Endodermal cell (in vitro differentiated cells): Measurements from ENCODE around the gene CDK5RAP3. TPM values are rescaled to one million over a fixed set of nuclear protein-coding genes. Genes with fewer than 3 reads are reported as not detected.

ENCODE experiments used
- DNase-seq: peaks from one replicate; pipeline ENCODE4 v3.0.0-alpha.2; 2017
- H3K27ac ChIP-seq: 2 replicates; pipeline ENCODE4 v1.5.1; 2013; ENCODE audit warnings: mild to moderate bottlenecking, low read depth, low read length, moderate library complexity
- H3K27me3 ChIP-seq: 2 replicates; pipeline ENCODE4 v1.6.1; 2013; ENCODE audit warnings: mild to moderate bottlenecking, low read length, moderate library complexity; ENCODE audit not compliant: insufficient read depth, control insufficient read depth, poor library complexity, severe bottlenecking
- H3K36me3 ChIP-seq: 2 replicates; pipeline ENCODE4 v1.7.0; 2013; ENCODE audit warnings: mild to moderate bottlenecking, low read length, moderate library complexity; ENCODE audit not compliant: control insufficient read depth, insufficient read depth
- H3K4me1 ChIP-seq: one replicate; pipeline ENCODE4 v1.7.0; 2013; ENCODE audit warnings: low read length; ENCODE audit not compliant: control insufficient read depth, insufficient read depth
- H3K4me3 ChIP-seq: 2 replicates; pipeline ENCODE4 v1.5.1; 2013; ENCODE audit warnings: mild to moderate bottlenecking, low read length, moderate library complexity
- H3K9ac ChIP-seq: 2 replicates; pipeline ENCODE4 v1.6.1; 2013; ENCODE audit warnings: mild to moderate bottlenecking, low read length, moderate library complexity; ENCODE audit not compliant: poor library complexity, severe bottlenecking; ENCODE audit errors: extremely low read depth
- H3K9me3 ChIP-seq: 2 replicates; pipeline ENCODE4 v1.6.1; 2013; ENCODE audit warnings: mild to moderate bottlenecking, low read length, moderate library complexity; ENCODE audit not compliant: control insufficient read depth
- H3K27ac Mint-ChIP-seq: 2 replicates; pipeline ENCODE4 v1.8.0; 2020; ENCODE audit warnings: mixed read lengths
- H3K27me3 Mint-ChIP-seq: 2 replicates; pipeline ENCODE4 v1.8.0; 2021; ENCODE audit warnings: mild to moderate bottlenecking, mixed read lengths; ENCODE audit not compliant: insufficient read depth
- H3K36me3 Mint-ChIP-seq: 2 replicates; pipeline ENCODE4 v1.8.0; 2020; ENCODE audit warnings: low read depth, mixed read lengths
- H3K4me1 Mint-ChIP-seq: 2 replicates; pipeline ENCODE4 v1.8.0; 2020; ENCODE audit warnings: mixed read lengths
- H3K4me3 Mint-ChIP-seq: 2 replicates; pipeline ENCODE4 v1.8.0; 2020; ENCODE audit warnings: mild to moderate bottlenecking, moderate library complexity, mixed read lengths
- H3K9me3 Mint-ChIP-seq: 2 replicates; pipeline ENCODE4 v1.8.0; 2020; ENCODE audit warnings: mild to moderate bottlenecking, mixed read lengths
- WGBS, 2 experiments: methylation state at CpG; one replicate each; pipeline versions ENCODE4 v1.1.5 to v1.1.7; 2013; ENCODE audit warnings: missing lambda C conversion rate in 2 of 2, mixed read lengths in 1 of 2; ENCODE audit not compliant: insufficient coverage in 1 of 2, insufficient read length in 1 of 2; 5-methylcytosine and 5-hydroxymethylcytosine counted together
- total RNA-seq, 2 donors: library from RNA; stranded (reverse); fragmentation: NEBNext Ultra II Directional in 1 of 2; extraction: Animal tissue kit (Norgen Biotek cat#: 25700) in 1 of 2; gene quantifications; 2 replicates in 1 of 2; 3 replicates in 1 of 2; pipeline ENCODE4 v1.2.1, GENCODE V29; 2021
- TF ChIP-seq, protein P1 (sequence below): fragments of 200-600 bp; sonication (generic); conservative IDR thresholded peaks from 2 replicates; pipeline ENCODE4 v1.5.0; 2021; ENCODE audit warnings: antibody characterized with exemption, mild to moderate bottlenecking

The CDK5RAP3 gene
- total RNA-seq, 2 donors from 2014 or later = 171 to 198 TPM

- Histone ChIP-seq H3K4me1 (no peaks in the 10 kb centered on the region), H3K9ac (no peak overlapping the region), H3K27ac (no peak overlapping the region), H3K4me3 (no peak overlapping the region), H3K9me3 (no peaks in the 10 kb centered on the region), H3K27me3 (no peaks in the 10 kb centered on the region), H3K36me3 (peaks cover 14% of the 10 kb centered on the region)
- Mint-ChIP-seq H3K27ac (peak overlapping the region; percentile 12), H3K4me1 (peaks cover 5% of the 10 kb centered on the region), H3K9me3 (no peaks in the 10 kb centered on the region), H3K27me3 (no peaks in the 10 kb centered on the region), H3K36me3 (peaks cover 1% of the 10 kb centered on the region), H3K4me3 (no peak overlapping the region)
- 77 to 100% methylated on average over 2 to 5 of the region's 5 CpGs for WGBS, 2 experiments
- TF ChIP-seq, protein P1, sequence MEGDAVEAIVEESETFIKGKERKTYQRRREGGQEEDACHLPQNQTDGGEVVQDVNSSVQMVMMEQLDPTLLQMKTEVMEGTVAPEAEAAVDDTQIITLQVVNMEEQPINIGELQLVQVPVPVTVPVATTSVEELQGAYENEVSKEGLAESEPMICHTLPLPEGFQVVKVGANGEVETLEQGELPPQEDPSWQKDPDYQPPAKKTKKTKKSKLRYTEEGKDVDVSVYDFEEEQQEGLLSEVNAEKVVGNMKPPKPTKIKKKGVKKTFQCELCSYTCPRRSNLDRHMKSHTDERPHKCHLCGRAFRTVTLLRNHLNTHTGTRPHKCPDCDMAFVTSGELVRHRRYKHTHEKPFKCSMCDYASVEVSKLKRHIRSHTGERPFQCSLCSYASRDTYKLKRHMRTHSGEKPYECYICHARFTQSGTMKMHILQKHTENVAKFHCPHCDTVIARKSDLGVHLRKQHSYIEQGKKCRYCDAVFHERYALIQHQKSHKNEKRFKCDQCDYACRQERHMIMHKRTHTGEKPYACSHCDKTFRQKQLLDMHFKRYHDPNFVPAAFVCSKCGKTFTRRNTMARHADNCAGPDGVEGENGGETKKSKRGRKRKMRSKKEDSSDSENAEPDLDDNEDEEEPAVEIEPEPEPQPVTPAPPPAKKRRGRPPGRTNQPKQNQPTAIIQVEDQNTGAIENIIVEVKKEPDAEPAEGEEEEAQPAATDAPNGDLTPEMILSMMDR = no peak
- no peak for DNase-seq
Measured at GRCh38 chr17:47948706-47949196, 22.2 kb upstream of the CDK5RAP3 start.

DNA sequence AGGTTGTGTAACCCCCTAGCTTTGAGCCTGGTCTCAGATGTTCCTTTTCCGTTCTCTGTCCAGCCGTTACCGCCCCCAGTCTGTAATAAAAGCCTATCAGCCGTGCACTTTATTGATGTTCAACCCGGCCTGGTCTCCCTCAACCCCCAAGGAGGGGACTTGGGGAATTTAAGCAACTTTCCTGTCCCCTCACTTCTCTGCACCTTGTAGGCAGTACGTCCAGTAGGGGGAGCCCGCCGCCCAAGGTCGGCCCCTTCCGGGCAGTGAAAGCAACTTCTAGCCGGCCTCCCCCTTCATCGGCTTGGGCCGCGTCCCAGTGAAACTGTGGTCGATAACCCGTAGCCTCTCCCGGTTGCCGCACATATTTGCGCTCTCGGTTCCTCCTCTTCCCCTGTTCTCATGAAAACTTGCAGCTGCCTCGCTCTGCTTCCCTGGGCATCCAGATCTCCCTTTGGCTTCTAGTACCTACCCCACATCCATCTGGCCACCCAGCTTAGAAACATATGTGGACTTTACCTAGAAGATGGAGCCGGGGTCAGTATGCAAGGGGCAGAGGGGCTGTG, 21.6 kb upstream of the CDK5RAP3 start:
- Mint-ChIP-seq H3K27me3 (no peaks in the 10 kb centered on the region), H3K4me1 (peaks cover 5% of the 10 kb centered on the region), H3K27ac (peak overlapping the region; percentile 12), H3K9me3 (no peaks in the 10 kb centered on the region), H3K4me3 (no peak overlapping the region), H3K36me3 (peaks cover 1% of the 10 kb centered on the region)
- peak overlapping the region; percentile 64 for H3K4me3 ChIP-seq
- DNase-seq = peak; percentile 99
- no peaks in the 10 kb centered on the region for H3K27me3 ChIP-seq
- H3K9ac ChIP-seq = no peak overlapping the region
- 3 to 10% methylated on average over 10 to 22 of the region's 22 CpGs for WGBS, 2 experiments
- TF ChIP-seq, protein P1 = peak; percentile 96
- H3K4me1 ChIP-seq = no peaks in the 10 kb centered on the region
- H3K9me3 ChIP-seq = no peaks in the 10 kb centered on the region
- peaks cover 14% of the 10 kb centered on the region for H3K36me3 ChIP-seq
- no peak overlapping the region for H3K27ac ChIP-seq

GRCh38 chr17:47949946-47950345, 21.0 kb upstream of the CDK5RAP3 start:
- H3K9me3 ChIP-seq = no peaks in the 10 kb centered on the region
- Mint-ChIP-seq H3K27me3 (no peaks in the 10 kb centered on the region), H3K4me3 (no peak overlapping the region), H3K4me1 (peaks cover 5% of the 10 kb centered on the region), H3K9me3 (no peaks in the 10 kb centered on the region), H3K27ac (no peak overlapping the region), H3K36me3 (no peaks in the 10 kb centered on the region)
- 84 to 94% methylated on average over 3 of the region's 3 CpGs for WGBS, 2 experiments
- no peaks in the 10 kb centered on the region for H3K27me3 ChIP-seq
- H3K4me3 ChIP-seq = no peak overlapping the region
- H3K4me1 ChIP-seq = no peaks in the 10 kb centered on the region
- H3K9ac ChIP-seq = no peak overlapping the region
- no peak overlapping the region for H3K27ac ChIP-seq
- DNase-seq = no peak
- TF ChIP-seq, protein P1 = no peak
- peaks cover 13% of the 10 kb centered on the region for H3K36me3 ChIP-seq
